HK-2 (cell line): Measurements from ENCODE around the gene KLK15.

Experiments used
- DNase-seq: peaks from one replicate; pipeline ENCODE4 v3.0.0-alpha.2; 2018; ENCODE audit not compliant: unreplicated experiment

KLK15 gene

DNA sequence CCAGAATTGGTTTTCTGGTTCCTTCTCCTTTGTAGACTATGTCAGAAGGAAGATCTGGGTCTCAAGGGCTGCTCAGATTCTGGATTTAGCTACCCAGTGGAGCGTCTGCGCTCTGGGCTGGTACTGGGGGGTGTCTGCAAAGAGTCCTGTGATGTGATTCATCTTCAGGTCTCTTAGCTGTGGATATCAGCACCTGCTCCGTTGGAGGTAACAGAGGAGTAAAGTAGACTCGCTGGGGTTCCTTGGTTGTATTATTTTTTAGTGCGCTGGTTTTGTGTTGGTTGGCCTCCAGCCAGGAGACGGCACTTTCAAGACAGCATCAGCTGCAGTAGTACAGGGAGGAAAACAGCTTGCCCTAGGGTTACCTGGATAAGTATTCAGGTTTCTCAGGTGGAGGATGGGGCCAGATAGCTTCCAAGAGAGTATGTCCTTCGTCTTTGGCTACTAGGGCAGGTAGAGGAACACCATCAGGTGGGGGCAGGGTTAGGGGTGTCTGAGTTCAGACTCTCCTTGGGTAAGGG lies 10.4 kb upstream of the KLK15 start:
- DNase-seq = no peak

- DNase-seq = no peak
Observed at GRCh38 chr19:50843205-50843604, 9.8 kb upstream of the KLK15 start.

- DNase-seq = no peak
Observed at GRCh38 chr19:50842130-50842529, 8.8 kb upstream of the KLK15 start.

DNA sequence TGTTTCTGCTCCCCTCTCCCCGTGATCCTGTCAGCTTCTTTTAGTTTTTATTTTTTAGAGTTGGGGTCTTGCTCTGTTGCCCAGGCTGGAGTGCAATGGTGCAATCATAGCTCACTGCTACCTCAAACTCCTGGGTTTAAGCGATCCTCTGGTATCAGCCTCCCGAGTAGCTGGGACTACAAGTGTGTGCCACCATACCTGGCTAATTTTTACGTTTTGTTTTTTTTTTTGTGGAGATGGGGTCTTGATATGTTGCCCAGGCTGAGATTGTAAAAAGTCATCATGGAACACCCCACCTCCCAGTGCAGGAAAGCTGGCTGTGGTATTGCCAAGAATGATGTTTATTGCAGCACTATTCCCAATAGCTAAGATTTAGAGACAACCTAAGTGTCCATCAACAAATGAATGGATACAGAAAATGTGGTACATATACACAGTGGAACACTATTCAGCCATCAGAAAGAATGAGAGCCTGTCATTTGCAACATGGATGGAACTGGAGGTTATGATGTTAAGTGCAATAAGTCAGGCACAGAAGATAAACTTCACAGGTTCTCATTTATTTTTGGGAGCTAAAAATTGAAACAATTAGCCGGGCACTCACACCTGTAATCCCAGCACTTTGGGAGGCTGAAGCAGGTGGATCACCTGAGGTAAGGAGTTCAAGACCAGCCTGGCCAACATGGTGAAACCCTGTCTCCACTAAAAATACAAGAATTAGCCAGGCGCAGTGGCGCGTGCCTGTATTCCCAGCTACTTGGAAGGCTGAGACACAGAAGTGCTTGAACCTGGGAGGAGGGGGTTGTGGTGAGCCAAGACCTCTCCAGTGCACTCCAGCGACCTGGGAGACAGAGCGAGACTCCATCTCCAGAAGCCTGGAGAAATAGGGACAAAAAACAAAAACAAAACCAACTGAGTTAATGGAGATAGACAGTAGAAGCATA lies 6.6 kb upstream of the KLK15 start:
- no peak for DNase-seq

GRCh38 chr19:50838239-50838638 lies 4.9 kb upstream of the KLK15 start:
- no peak for DNase-seq

DNA sequence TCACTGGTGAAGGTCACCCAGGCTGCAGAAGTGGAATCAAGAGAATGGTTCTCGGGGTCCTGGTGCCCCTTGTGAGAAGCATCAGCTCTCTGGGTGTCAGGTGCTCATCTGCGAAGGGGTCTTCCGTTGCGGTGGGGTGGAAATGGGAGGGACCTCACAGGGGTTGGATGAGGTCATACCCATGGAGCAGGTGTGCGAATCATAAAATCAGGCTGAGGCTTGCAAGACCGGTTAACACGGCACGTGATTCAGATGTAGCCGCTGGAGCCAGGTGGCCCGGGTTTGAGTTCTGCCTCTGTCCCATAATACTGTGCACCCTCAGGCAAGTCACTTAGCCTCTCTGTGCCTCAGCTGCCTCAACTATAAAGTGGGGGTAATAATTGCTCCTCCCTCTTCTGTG lies 3.9 kb upstream of the KLK15 start:
- DNase-seq = no peak

DNA sequence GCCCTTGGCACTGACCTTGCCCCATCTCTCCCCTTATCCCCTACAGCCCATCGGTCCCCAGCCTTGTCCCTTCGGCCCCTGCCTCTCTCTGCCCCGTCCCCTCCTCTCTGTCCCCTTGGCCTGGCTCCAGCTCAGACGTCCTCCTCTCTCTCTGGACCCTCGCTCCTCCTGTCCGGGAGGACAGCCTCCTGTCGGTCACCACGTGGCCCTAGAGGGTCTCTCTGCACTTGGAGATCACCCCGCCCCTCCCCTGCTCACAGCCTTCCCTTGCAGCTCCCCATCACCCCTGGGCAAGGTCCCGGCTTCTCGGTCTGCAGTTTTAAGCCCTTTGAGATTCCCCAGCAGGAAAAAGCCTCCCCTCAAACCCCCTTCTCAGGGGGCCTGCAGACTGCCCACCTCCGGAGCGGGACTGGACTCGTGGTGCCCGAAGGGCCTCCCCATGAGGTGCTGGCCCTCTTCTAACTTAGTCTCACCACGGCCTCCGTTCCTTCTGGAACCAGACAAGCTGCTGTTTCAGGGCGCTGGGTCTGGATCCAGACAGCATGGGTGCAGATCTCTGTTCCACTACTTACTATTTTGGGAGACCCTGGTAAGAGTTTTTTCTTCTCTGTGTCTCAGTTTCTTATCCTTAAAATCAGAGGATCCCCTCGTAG lies 3.3 kb upstream of the KLK15 start:
- no peak for DNase-seq

- DNase-seq = peak; percentile 82
Observed at GRCh38 chr19:50835785-50836542, 2.6 kb upstream of the KLK15 start.

- peak; percentile 37 for DNase-seq
Observed at GRCh38 chr19:50835103-50835784, 1.9 kb upstream of the KLK15 start.

- DNase-seq = no peak
Observed at GRCh38 chr19:50833802-50834167, 411 bp upstream of the KLK15 start.

GRCh38 chr19:50832666-50833065 lies 708 bp downstream of the KLK15 start:
- DNase-seq = no peak

GRCh38 chr19:50831026-50831396 lies 2.4 kb downstream of the KLK15 start:
- DNase-seq = no peak

DNA sequence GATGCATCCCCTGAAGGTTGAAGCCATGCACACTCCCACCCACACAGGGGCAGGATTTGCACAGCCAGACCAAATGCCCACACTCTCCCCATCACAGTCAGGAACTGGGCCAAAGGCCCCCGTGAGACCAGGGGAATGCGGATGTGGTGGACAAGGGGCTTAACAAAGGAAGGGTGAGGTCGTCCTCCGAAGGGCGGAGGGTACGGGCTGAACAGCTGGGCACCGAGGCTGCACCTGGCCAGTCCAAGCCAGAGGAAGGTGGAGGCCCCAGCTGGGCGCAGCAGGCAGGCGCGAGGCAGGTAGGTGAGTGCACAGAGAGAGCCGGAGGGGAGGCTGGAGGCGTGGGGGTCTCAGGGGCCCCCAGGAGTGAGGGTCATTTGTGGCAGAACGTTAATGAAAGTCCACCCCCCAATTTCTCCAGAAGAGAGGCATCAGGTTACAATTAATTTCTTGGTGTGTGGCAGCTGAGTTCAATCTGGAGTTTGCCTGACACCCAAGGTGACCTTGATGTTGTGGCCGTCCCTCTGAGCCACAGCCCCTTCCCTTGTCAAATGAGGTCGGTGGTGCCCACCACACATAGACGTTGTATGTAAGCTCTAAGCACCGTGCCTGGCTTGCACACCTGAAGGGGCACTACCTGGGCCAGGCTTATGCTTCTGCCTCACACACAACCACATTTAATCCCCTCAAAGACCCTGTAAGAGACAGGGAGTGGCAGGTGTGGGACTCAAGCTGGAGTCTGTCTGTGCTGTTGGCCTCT lies 2.9 kb downstream of the KLK15 start:
- no peak for DNase-seq

- DNase-seq = no peak
Observed at GRCh38 chr19:50829801-50830200, 3.6 kb downstream of the KLK15 start.

- no peak for DNase-seq
Observed at GRCh38 chr19:50827476-50827875, 5.9 kb downstream of the KLK15 start.

- DNase-seq = no peak
Observed at GRCh38 chr19:50826492-50827240, 6.7 kb downstream of the KLK15 start.

- DNase-seq = no peak
Observed at GRCh38 chr19:50823389-50824042, 9.9 kb downstream of the KLK15 start, which contains the start of gene KLK1. TSS of gene KLK1 (minus strand) at chr19:50823787. CDS start at chr19:50823748, 39 bp downstream.

- no peak for DNase-seq
Observed at GRCh38 chr19:50822661-50823208, 10.6 kb downstream of the KLK15 start.

GRCh38 chr19:50821622-50822021 lies 11.8 kb downstream of the KLK15 start:
- no peak for DNase-seq
